Gastrocnemius medialis (tissue), 4 donors: ENCODE measurements around the gene ALOX15. TPM values are rescaled to one million over a fixed set of nuclear protein-coding genes. Genes with fewer than 3 reads are reported as not detected.
"Not testable (repeated sequence)": the region's sequence is repeated elsewhere in the genome, so short reads cannot be mapped to it uniquely, and the experiment has no call there.

Experiments used
- ATAC-seq, 2 donors: fragments of 150-250 bp; one replicate each; pipeline ENCODE4 v1.9.1; 2016
- DNase-seq, 2 donors: peaks; one replicate each; pipeline ENCODE4 v3.0.0-alpha.2; 2019
- H3K27ac ChIP-seq, 4 donors: fragments of 200-600 bp; sonication (generic); 1 replicate in 1 of 4; 2 replicates in 3 of 4; pipeline ENCODE4 v1.5.1; 2016 to 2018; ENCODE audit warnings: mild to moderate bottlenecking in 2 of 4, moderate library complexity in 1 of 4
- H3K27me3 ChIP-seq, 3 donors: fragments of 200-600 bp; sonication (generic) in 2 of 3; 1 replicate in 1 of 3; 2 replicates in 2 of 3; pipeline versions ENCODE4 v1.5.1 to v1.6.0; 2016 to 2019; ENCODE audit warnings: mild to moderate bottlenecking in 1 of 3, moderate library complexity in 1 of 3
- H3K36me3 ChIP-seq, 2 donors: fragments of 200-600 bp; sonication (generic) in 1 of 2; one replicate each; pipeline ENCODE4 v1.5.1; 2017 to 2018
- H3K4me1 ChIP-seq, 2 donors: fragments of 200-600 bp; sonication (generic) in 1 of 2; one replicate each; pipeline ENCODE4 v1.5.1; 2016 to 2017; ENCODE audit warnings: mild to moderate bottlenecking in 2 of 2
- H3K4me3 ChIP-seq, 4 donors: fragments of 200-600 bp; sonication (generic) in 3 of 4; 1 replicate in 1 of 4; 2 replicates in 3 of 4; pipeline ENCODE4 v1.5.1; 2016 to 2019; ENCODE audit warnings: mild to moderate bottlenecking in 2 of 4
- H3K9me3 ChIP-seq, 3 donors: fragments of 200-600 bp; sonication (generic) in 2 of 3; 1 replicate in 1 of 3; 2 replicates in 2 of 3; pipeline ENCODE4 v1.5.1; 2016 to 2019
- CTCF ChIP-seq, 5 experiments: fragments of 450-650 bp in 3 of 5; fragments of 200-600 bp in 2 of 5; sonication (generic) in 2 of 5; IDR thresholded peaks in 4 of 5; conservative IDR thresholded peaks in 1 of 5; 1 replicate in 4 of 5; 2 replicates in 1 of 5; pipeline ENCODE4 v1.5.1; 2016 to 2019; ENCODE audit warnings: antibody characterized with exemption in 5 of 5, mild to moderate bottlenecking in 3 of 5, moderate library complexity in 3 of 5
- POLR2A ChIP-seq, 2 donors: fragments of 450-650 bp; IDR thresholded peaks; one replicate each; pipeline ENCODE4 v1.6.1; 2017; ENCODE audit warnings: antibody characterized with exemption in 2 of 2, mild to moderate bottlenecking in 2 of 2, moderate library complexity in 2 of 2
- in situ Hi-C, 4 donors: fragments of 200-750 bp; cut with MboI; loops; one replicate each; pipeline versions ENCODE4 v1.15.0 to v1.8.0; 2017; ENCODE audit warnings: low sequenced_read_pairs in 4 of 4
- intact Hi-C: fragments of 100-400 bp; cut with DNase I; formaldehyde crosslinking; loops from one replicate; pipeline ENCODE4 v1.15.1; 2023; ENCODE audit warnings: low total_unique reads
- total RNA-seq, 4 donors: library from RNA; depleted of rRNA; stranded (reverse); fragments of >200 nt; gene quantifications; one replicate each; pipeline versions ENCODE4 v1.1.0 to v1.2.3, GENCODE V29; 2016

ALOX15 gene, protein sequence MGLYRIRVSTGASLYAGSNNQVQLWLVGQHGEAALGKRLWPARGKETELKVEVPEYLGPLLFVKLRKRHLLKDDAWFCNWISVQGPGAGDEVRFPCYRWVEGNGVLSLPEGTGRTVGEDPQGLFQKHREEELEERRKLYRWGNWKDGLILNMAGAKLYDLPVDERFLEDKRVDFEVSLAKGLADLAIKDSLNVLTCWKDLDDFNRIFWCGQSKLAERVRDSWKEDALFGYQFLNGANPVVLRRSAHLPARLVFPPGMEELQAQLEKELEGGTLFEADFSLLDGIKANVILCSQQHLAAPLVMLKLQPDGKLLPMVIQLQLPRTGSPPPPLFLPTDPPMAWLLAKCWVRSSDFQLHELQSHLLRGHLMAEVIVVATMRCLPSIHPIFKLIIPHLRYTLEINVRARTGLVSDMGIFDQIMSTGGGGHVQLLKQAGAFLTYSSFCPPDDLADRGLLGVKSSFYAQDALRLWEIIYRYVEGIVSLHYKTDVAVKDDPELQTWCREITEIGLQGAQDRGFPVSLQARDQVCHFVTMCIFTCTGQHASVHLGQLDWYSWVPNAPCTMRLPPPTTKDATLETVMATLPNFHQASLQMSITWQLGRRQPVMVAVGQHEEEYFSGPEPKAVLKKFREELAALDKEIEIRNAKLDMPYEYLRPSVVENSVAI
- not detected for total RNA-seq

- H3K4me3 ChIP-seq = no peak within 1 kb of the TSS
- no peak for ATAC-seq
These were observed at the start of gene ALOX15 for GRCh38 chr17:4641297-4642195. Gene ALOX15, minus strand, starts transcription at chr17:4641678. Its CDS starts 27 bp downstream, at chr17:4641651.

GRCh38 chr17:4690745-4691144, 49.3 kb upstream of the ALOX15 start:
- intact Hi-C loops (no loop called here), in situ Hi-C loops (no loop called here)
- H3K4me1 ChIP-seq = no peaks in the 10 kb centered on the region
- H3K27ac ChIP-seq = no peak overlapping the region
- no peaks in the 10 kb centered on the region for H3K27me3 ChIP-seq
- DNase-seq = no peak
- no peak overlapping the region for H3K4me3 ChIP-seq
- H3K9me3 ChIP-seq = no peaks in the 10 kb centered on the region
- TF ChIP-seq POLR2A (IDR thresholded peaks at IDR 0.05) = no peak
- no peak for TF ChIP-seq CTCF (IDR thresholded peaks at IDR 0.05 in 4 of 5, conservative IDR thresholded peaks at IDR 0.05 in 1 of 5)
- no peak for ATAC-seq
- H3K36me3 ChIP-seq = peaks cover 0 to 12% of the 10 kb centered on the region in 2 donors

More at GRCh38 chr17:4641297-4642195, at the start of gene ALOX15:
- in situ Hi-C loops = loop anchor here in 2 of 4 donors (25.0 kb wide), 1 partner anchor 204 kb away; the partner anchor contains the start of gene SPNS3 (in 2 of the 2)
- Histone ChIP-seq H3K27ac (no peak within 1 kb of the TSS), H3K27me3 (peaks cover 54 to 64% (median 62%) of the 10 kb centered on the region in 3 donors), H3K9me3 (no peaks in the 10 kb centered on the region), H3K4me1 (no peaks in the 10 kb centered on the region), H3K36me3 (no peaks in the 10 kb centered on the region)
- intact Hi-C loops = no loop called here
- no peak for DNase-seq
- TF ChIP-seq CTCF (IDR thresholded peaks at IDR 0.05 in 4 of 5, conservative IDR thresholded peaks at IDR 0.05 in 1 of 5) (no peak), POLR2A (IDR thresholded peaks at IDR 0.05) (no peak)

GRCh38 chr17:4689872-4690271, 48.4 kb upstream of the ALOX15 start:
- ATAC-seq, in situ Hi-C loops, H3K27ac ChIP-seq, DNase-seq, H3K27me3 ChIP-seq, H3K4me3 ChIP-seq, H3K4me1 ChIP-seq, intact Hi-C loops, H3K9me3 ChIP-seq: not testable (repeated sequence)
- H3K36me3 ChIP-seq = peaks cover 0 to 12% of the 10 kb centered on the region in 2 donors

- H3K27ac ChIP-seq, H3K4me1 ChIP-seq, DNase-seq, H3K9me3 ChIP-seq, H3K27me3 ChIP-seq, H3K4me3 ChIP-seq, in situ Hi-C loops, intact Hi-C loops, ATAC-seq: not testable (repeated sequence)
- peaks cover 3 to 27% of the 10 kb centered on the region in 2 donors for H3K36me3 ChIP-seq
These were observed 42.3 kb upstream of the ALOX15 start for GRCh38 chr17:4683739-4684138.

GRCh38 chr17:4679658-4680057, 38.2 kb upstream of the ALOX15 start:
- ATAC-seq = no peak
- no peak overlapping the region for H3K4me3 ChIP-seq
- no peak for DNase-seq
- H3K36me3 ChIP-seq = peaks cover 3 to 61% of the 10 kb centered on the region in 2 donors
- no peak overlapping the region for H3K27ac ChIP-seq
- in situ Hi-C loops (no loop called here), intact Hi-C loops (loop anchor here (10.0 kb wide), 1 partner anchor 75 kb away; no protein-coding TSS in a partner anchor)
- H3K4me1 ChIP-seq = no peaks in the 10 kb centered on the region
- H3K9me3 ChIP-seq = no peaks in the 10 kb centered on the region
- no peaks in the 10 kb centered on the region for H3K27me3 ChIP-seq
- TF ChIP-seq CTCF (IDR thresholded peaks at IDR 0.05 in 4 of 5, conservative IDR thresholded peaks at IDR 0.05 in 1 of 5) (no peak), POLR2A (IDR thresholded peaks at IDR 0.05) (no peak)
